Testis (tissue), 2 donors: Measurements from ENCODE around the gene ZDHHC24.

Source experiments
- CTCF ChIP-seq, 3 experiments: fragments of 450-650 bp in 2 of 3; fragments of 200-600 bp in 1 of 3; sonication (generic) in 1 of 3; IDR thresholded peaks; one replicate each; pipeline ENCODE4 v1.5.1; 2016 to 2019; ENCODE audit warnings: antibody characterized with exemption in 3 of 3, mild to moderate bottlenecking in 2 of 3, moderate library complexity in 1 of 3
- POLR2A ChIP-seq: fragments of 450-650 bp; IDR thresholded peaks from one replicate; pipeline ENCODE4 v1.6.1; 2017; ENCODE audit warnings: antibody characterized with exemption, mild to moderate bottlenecking, moderate library complexity

GRCh38 chr11:66563832-66564231 is 18.0 kb upstream of the ZDHHC24 start:
- no peak for TF ChIP-seq POLR2A
- no peak for TF ChIP-seq CTCF (IDR thresholded peaks at IDR 0.05)
